D721Med (cell line): ENCODE results near the gene COL25A1.

Experiments used
- DNase-seq: peaks from one replicate; pipeline ENCODE4 v3.0.0; 2011; ENCODE audit warnings: low spot score; ENCODE audit not compliant: insufficient read length
- FAIRE-seq: peaks from 2 replicates; lab custom pipeline; 2011; peaks lifted over from hg19 to GRCh38; lab: Jason Lieb, UNC
- TF ChIP-seq, protein P1 (sequence below): IDR thresholded peaks from 2 replicates; pipeline ENCODE4 v1.5.1; 2012; ENCODE audit warnings: mild to moderate bottlenecking, control low read depth; ENCODE audit not compliant: insufficient read depth; ENCODE audit errors: missing control alignments

COL25A1 gene

DNA sequence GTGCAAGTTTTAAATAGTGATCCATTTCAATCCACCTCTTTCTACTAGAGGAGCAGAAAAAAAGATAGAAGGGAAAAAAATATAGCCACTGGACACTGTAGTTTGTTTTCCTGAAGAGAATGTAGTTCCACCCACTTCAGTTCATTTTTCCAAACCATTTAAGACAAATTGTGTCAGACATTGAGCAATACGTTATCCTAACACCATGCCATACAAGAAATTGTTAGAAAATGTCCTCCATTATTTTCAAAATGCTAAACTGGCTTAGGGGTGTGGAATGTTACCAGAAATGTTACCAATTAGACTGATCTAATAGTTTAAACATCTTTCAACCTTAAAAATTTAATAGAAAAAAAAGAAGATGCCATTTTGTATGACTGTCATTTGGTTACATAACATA, 491.0 kb downstream of the COL25A1 start:
- FAIRE-seq (no peak), DNase-seq (no peak)
- TF ChIP-seq, protein P1, sequence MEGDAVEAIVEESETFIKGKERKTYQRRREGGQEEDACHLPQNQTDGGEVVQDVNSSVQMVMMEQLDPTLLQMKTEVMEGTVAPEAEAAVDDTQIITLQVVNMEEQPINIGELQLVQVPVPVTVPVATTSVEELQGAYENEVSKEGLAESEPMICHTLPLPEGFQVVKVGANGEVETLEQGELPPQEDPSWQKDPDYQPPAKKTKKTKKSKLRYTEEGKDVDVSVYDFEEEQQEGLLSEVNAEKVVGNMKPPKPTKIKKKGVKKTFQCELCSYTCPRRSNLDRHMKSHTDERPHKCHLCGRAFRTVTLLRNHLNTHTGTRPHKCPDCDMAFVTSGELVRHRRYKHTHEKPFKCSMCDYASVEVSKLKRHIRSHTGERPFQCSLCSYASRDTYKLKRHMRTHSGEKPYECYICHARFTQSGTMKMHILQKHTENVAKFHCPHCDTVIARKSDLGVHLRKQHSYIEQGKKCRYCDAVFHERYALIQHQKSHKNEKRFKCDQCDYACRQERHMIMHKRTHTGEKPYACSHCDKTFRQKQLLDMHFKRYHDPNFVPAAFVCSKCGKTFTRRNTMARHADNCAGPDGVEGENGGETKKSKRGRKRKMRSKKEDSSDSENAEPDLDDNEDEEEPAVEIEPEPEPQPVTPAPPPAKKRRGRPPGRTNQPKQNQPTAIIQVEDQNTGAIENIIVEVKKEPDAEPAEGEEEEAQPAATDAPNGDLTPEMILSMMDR = no peak

DNA sequence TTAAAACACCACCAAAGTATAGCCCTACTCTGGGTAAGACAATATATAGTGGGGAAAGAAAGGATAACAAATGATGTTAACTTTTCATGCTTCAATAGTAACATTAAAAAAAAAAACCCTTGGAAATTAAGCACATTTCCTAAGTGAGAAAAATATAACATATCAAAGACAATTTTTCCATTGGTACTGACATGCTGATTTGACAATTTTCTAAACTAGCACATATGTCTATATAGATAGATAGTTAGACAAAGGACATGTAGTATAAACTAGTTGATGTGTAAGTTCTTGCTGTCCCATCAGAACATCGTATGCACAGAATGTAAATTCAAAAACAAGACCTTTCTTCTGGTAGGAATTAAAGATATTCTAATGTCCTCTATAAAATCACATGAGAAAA, 492.4 kb downstream of the COL25A1 start:
- DNase-seq (no peak), FAIRE-seq (no peak)
- TF ChIP-seq, protein P1 = no peak

DNA sequence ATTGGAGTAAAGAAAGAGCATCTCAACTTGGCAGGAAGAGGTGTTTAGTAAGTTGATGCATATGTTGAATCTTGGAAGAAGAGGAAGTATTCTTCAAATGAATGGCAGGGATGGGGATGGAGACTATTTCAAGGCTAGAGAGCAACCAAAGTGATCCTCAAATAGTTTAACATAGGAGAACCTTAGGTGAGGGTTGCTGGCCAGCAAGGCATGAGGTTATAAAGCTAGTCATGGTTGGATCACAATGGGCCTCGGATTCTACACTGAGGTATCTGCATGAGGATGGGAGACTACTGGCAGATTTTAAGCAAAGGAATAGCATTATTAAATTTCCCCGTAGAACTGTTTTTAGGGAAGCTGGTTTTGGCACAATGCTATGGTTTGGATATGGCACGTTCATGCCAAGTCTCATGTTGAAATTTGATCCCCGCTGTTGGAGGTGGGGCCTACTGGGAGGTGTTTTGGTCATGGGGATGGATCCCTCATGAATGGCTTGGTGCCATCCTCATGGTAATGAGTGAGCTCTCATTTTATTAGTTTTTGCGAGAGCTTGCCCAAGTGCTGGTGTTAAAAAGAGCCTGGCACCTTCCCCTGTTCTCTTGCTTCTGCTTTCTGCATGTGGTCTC, 497.7 kb downstream of the COL25A1 start:
- DNase-seq (no peak), FAIRE-seq (no peak)
- TF ChIP-seq, protein P1 = no peak

DNA sequence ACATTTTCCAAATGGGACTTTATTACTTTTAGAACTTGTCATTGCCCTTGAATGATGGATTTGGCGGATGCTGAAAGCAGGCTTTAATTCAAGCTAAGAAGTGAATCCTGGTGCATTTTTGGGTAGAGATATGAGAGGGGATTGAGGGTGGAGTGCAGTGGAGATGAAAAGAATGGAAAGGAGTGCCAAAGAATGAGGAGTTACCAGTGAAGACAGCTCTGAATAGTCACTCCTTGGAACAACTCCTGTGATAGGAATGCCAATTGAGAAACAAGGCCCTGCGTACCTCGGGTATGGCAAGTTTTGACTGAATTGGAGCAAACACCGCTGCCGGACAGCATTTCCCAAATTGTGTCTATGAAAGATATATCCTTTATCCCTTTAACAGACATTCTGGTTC, 503.2 kb downstream of the COL25A1 start:
- DNase-seq = no peak
- TF ChIP-seq, protein P1 = no peak
- no peak for FAIRE-seq

DNA sequence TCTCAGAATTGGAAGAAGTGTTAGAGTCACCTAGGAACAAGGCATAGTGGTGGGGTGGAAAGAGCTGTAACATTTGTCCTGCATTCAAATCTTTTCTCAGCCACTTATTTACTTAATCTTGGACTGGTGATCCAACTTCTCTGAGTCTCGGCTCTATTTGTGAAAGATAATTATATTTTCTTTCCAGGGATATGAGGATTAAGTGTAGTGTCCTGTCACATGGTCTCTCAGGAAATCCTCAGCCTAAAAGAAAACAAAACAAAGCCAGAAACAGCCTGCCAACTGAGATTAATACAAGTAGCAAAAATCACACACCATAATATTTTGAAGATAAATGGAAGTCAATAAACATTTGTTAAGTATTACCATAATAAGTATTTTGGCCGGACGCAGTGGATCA, 506.3 kb downstream of the COL25A1 start:
- FAIRE-seq = no peak

DNA sequence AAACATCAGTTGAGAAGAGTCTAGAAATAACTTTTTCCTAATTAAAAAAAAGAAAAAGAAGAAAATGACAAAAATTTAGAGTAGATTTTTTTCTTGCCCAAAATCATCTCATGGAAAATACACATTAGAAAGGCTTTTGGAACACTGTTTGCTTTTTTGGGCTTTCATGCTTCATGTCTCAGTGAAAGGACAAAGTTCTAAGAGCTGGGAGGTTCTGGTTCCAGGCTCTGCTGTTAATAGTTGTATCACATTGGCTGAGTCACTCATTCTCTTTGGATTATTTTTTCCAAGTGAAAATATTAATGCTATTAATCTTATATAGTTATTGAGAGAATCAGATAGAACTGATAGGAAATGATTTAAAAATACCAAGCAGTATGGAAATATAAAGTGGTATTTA, 506.7 kb downstream of the COL25A1 start:
- TF ChIP-seq, protein P1 = no peak
- DNase-seq = no peak
- FAIRE-seq = no peak

More for the DNA sequence above, 506.3 kb downstream of the COL25A1 start:
- TF ChIP-seq, protein P1 = no peak
- no peak for DNase-seq

DNA sequence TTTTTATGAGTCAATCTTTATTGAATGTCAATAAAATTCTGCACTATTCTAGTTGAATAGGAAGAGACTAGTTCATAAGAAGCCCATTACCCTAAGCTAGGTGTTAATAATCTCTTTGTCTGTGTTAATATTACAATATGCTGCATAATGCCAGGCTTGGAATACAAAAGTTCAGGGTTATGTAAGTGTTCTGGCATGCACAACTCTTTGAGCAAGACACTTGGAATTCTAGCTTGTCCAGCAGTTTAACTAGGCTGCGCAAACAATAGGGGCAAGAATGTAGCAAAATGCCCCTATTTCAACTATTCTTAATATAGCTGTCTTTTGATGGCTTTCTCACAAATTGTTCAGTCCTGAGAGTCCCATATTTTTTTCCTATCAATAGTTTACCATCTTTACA, 508.3 kb downstream of the COL25A1 start:
- no peak for DNase-seq
- TF ChIP-seq, protein P1 = no peak
- no peak for FAIRE-seq
